NOMO-1 treated with dmso at 0.1 percent for 144 hours (cell line): ENCODE results near the gene PLCG1.

ENCODE experiments used
- DNase-seq: peaks from one replicate; lab custom pipeline; 2025; ENCODE audit not compliant: unreplicated experiment; lab: John Stamatoyannopoulos, UW

The PLCG1 gene

GRCh38 chr20:41166201-41167117 is 29.1 kb downstream of the PLCG1 start:
- no peak for DNase-seq

DNA sequence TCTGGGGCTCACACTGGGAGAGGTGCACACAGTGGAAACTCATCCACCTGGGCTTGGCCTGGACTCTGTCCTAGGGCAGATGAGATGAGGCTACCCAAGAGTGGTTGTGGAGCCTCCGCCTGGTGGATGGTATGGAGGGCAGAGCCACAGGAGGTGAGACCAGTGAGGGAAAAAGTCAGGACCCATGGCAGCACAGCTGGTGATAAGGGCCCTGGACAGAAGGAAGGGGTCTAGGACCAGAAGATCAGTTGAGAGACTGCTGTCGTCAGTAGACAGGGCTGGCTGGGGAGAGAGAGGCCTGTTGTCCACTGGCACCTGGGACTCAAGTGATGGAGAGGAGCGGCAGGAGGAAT is 29.8 kb downstream of the PLCG1 start:
- no peak for DNase-seq

DNA sequence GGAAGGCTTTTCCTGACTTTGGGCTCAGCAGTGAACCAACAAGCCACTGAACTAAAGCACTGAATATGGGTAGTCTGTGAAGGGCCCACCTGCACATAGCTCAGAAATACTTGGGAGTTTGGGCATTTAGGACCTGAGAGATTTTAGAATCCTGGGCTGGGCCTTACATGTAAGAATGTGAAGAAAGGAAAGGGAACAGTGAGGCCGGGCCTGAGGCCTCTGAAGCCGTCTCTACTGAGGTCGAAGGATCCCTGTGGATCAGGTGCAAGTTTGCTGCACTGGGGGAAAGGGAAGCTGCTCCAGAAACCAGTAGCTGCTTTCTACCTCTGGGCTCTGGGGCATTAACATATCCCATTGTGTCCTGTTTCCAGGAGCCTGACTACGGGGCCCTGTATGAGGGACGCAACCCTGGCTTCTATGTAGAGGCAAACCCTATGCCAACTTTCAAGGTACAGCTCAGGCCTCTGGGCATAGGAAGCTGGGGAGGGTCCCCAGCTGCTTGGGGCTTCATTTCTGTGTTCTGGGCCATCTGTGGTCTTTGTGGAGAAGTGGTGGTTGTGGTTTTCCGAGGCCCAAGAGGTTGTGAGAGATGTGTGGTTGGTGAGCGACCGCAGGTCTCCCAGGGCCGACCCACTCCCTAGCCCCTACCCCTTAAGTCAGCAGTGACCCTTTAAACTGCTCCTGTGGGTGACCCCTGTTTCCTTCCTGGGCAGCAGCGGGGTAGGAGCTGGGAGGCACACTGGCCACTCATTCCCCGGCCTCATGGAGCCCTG is 30.3 kb downstream of the PLCG1 start:
- DNase-seq: no peak

DNA sequence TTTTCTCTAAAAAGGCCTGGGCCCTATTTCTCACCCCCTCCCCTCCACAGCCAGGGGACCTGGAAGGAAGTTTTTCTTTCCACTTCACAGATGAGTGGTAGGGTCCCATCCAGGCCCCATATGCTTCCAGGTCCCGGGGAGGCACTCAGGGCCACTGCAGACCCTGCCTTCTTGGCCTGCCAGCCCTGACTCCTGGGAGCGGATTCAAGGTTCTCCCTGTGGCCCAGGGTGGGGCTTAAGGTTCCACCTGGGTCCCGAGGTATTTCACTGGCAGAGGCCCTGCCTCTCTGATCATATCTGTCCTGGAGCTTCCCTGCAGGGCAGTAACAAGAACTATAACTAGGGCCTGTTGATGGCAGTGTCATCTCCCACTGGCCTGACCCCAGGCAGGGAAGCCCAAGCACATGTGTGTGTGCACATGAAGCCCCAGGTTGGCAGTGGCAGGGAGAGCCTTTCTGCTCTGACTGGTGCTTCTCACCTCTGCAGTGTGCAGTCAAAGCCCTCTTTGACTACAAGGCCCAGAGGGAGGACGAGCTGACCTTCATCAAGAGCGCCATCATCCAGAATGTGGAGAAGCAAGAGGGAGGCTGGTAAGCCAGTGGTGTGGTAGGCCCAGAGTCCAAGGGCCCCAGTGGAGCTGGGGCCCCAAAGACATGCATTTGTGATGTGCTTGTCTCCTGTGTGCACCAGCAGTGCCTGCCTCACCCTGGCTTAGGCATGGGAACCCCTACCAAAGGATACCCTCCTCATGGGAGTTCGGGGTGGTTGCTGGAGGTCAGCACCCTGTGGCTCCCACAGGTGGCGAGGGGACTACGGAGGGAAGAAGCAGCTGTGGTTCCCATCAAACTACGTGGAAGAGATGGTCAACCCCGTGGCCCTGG is 31.2 kb downstream of the PLCG1 start:
- no peak for DNase-seq

GRCh38 chr20:41169162-41169690 is 31.9 kb downstream of the PLCG1 start:
- no peak for DNase-seq

- no peak for DNase-seq
Measured at GRCh38 chr20:41169791-41170351, 32.5 kb downstream of the PLCG1 start.

GRCh38 chr20:41170386-41171105 is 33.2 kb downstream of the PLCG1 start:
- no peak for DNase-seq

DNA sequence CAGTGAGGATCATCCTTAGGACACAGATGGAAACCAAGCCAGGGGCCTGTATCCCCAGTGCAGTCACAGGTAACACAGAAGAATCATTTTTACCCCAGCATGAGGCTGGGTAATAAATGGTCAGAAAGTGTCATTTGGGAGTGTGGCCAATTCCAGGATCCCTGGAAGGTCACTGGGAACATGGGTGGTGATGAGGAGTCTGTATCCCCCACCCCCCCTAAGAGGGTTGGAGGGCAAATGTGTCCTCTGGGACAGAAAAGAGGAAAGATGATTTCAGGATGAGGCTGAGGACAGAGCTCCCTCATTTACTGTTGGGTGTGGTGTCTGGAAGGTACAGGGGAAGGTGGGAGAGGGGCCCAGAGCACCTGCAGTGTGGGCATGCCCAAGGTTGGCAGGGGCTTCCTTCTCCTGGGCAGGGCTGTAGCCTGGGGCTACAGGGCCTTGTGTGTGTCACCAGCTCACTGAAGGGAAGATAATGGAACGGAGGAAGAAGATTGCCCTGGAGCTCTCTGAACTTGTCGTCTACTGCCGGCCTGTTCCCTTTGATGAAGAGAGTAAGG is 34.5 kb downstream of the PLCG1 start:
- DNase-seq: no peak

- no peak for DNase-seq
Measured at GRCh38 chr20:41172296-41173140, 35.2 kb downstream of the PLCG1 start.

DNA sequence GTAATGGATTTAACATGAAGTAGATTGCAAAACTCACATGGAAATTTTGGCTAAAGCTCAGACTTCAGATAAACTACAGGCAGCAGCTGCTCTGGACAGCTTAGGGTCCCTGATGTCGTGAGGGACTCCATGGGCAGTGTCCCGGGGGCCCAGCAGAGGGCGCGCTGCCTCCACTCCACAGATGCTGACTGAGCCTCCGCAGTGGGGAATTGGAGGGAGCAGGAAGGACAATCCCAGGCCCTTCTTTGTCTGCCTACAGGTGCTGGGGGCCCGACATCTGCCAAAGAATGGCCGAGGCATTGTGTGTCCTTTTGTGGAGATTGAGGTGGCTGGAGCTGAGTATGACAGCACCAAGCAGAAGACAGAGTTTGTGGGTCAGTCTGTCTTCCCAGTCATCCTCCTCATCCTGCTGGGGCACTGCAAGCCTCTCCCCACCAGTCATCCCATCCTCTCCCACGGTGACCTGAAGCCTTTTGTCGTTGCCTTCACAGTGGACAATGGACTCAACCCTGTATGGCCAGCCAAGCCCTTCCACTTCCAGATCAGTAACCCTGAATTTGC is 35.9 kb downstream of the PLCG1 start:
- DNase-seq: peak; percentile 17

DNA sequence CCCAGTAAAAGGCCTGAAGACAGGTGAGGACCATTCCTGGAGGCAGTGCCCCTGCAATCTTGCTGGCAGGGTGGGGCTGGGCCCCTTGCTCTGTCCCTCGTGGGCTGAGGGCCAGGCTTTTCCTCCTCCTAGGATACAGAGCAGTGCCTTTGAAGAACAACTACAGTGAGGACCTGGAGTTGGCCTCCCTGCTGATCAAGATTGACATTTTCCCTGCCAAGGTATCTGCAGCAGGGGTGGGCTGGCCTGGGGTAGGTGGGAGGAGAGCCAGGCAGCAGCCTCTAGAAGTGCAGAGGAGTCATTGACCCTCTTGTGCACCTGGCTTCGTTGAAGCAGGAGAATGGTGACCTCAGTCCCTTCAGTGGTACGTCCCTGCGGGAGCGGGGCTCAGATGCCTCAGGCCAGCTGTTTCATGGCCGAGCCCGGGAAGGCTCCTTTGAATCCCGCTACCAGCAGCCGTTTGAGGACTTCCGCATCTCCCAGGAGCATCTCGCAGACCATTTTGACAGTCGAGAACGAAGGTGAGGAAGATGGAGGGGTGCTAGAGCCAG is 36.5 kb downstream of the PLCG1 start:
- no peak for DNase-seq

DNA sequence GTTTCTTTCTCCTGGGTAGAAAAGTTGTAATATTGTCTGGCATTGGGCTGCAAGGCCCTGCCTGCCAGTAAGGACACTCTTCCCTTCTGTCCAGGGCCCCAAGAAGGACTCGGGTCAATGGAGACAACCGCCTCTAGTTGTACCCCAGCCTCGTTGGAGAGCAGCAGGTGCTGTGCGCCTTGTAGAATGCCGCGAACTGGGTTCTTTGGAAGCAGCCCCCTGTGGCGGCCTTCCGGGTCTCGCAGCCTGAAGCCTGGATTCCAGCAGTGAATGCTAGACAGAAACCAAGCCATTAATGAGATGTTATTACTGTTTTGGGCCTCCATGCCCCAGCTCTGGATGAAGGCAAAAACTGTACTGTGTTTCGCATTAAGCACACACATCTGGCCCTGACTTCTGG is 37.0 kb downstream of the PLCG1 start:
- DNase-seq: no peak

DNA sequence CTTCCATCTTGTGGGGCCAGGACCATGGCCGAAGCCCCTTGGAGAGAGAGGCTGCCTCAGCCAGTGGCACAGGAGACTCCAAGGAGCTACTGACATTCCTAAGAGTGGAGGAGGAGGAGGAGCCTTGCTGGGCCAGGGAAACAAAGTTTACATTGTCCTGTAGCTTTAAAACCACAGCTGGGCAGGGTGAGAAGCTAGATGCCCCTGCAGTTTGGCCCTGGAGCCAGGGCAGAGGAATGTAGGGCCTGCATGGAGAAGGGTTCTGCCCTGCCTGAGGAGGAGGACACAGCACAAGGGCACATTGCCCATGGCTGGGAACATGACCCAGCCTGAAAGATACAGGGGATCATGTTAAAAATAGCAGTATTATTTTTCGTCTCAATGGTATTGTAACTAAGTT is 37.4 kb downstream of the PLCG1 start:
- no peak for DNase-seq

GRCh38 chr20:41175201-41175651 is 37.9 kb downstream of the PLCG1 start:
- no peak for DNase-seq

GRCh38 chr20:41175727-41176330 is 38.5 kb downstream of the PLCG1 start:
- DNase-seq: no peak

- no peak for DNase-seq
Measured at GRCh38 chr20:41176711-41177552, 39.6 kb downstream of the PLCG1 start.

DNA sequence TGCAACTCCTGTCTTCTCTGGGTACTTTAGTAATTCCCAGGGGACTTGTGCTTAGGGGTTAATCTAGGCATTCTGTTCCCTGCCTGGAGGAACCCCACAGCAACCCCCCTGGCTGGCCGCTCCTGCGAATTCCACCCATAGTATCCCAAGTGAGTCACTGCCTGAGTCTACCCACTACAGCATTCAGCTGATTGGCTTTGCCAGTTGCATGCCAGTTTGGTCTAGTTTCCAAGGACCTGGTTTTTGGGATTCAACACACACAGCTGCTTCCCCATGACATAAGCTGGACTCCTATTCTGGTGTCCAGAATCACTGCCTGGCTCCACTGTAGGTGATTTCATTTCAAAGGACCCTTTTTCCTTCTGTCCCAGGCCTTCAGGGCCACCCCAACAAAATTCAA is 40.3 kb downstream of the PLCG1 start:
- no peak for DNase-seq
